Neuron (in vitro differentiated cells): ENCODE results near the gene TMEM131L.
"Not testable (repeated sequence)": the region's sequence is repeated elsewhere in the genome, so short reads cannot be mapped to it uniquely, and the experiment has no call there.

Experiments
- H2AFZ ChIP-seq: one replicate; pipeline ENCODE4 v1.6.1; 2013; ENCODE audit warnings: low read depth, mild to moderate bottlenecking, inconsistent platforms, low read length, moderate library complexity
- H3K27me3 ChIP-seq: one replicate; pipeline ENCODE4 v1.6.1; 2013; ENCODE audit warnings: low read length; ENCODE audit not compliant: insufficient read depth
- H3K36me3 ChIP-seq: one replicate; pipeline ENCODE4 v1.6.1; 2013; ENCODE audit warnings: low read length; ENCODE audit not compliant: insufficient read depth
- H3K4me1 ChIP-seq: one replicate; pipeline ENCODE4 v1.6.1; 2013; ENCODE audit warnings: low read length; ENCODE audit not compliant: insufficient read depth
- H3K4me3 ChIP-seq: 2 replicates; pipeline ENCODE4 v1.5.1; 2013; ENCODE audit warnings: mild to moderate bottlenecking, low read length, moderate library complexity
- H3K9me3 ChIP-seq: one replicate; pipeline ENCODE4 v1.6.1; 2013; ENCODE audit warnings: low read length

Gene TMEM131L

GRCh38 chr4:153453402-153453801 lies 12.8 kb upstream of the TMEM131L start:
- H3K9me3 ChIP-seq: no peaks in the 10 kb centered on the region
- H3K4me3 ChIP-seq: no peak overlapping the region
- no peak overlapping the region for H2AFZ ChIP-seq
- H3K36me3 ChIP-seq: no peaks in the 10 kb centered on the region
- H3K27me3 ChIP-seq: no peaks in the 10 kb centered on the region
- H3K4me1 ChIP-seq: no peaks in the 10 kb centered on the region

- H3K36me3 ChIP-seq: no peaks in the 10 kb centered on the region
- H3K4me3 ChIP-seq: no peak overlapping the region
- no peaks in the 10 kb centered on the region for H3K4me1 ChIP-seq
- H2AFZ ChIP-seq: no peak overlapping the region
- no peaks in the 10 kb centered on the region for H3K27me3 ChIP-seq
- no peaks in the 10 kb centered on the region for H3K9me3 ChIP-seq
Observed at GRCh38 chr4:153458969-153459368, 7.2 kb upstream of the TMEM131L start.

- not testable (repeated sequence) for H3K36me3 ChIP-seq, H3K9me3 ChIP-seq, H2AFZ ChIP-seq, H3K27me3 ChIP-seq, H3K4me3 ChIP-seq, H3K4me1 ChIP-seq
Observed at GRCh38 chr4:153461549-153461948, 4.6 kb upstream of the TMEM131L start.

GRCh38 chr4:153464068-153464467 lies 2.1 kb upstream of the TMEM131L start:
- no peaks in the 10 kb centered on the region for H3K36me3 ChIP-seq
- H3K27me3 ChIP-seq: no peaks in the 10 kb centered on the region
- H3K9me3 ChIP-seq: no peaks in the 10 kb centered on the region
- H3K4me3 ChIP-seq: no peak overlapping the region
- H3K4me1 ChIP-seq: peaks cover 23% of the 10 kb centered on the region
- no peak overlapping the region for H2AFZ ChIP-seq

GRCh38 chr4:153465140-153465539 lies 1.0 kb upstream of the TMEM131L start:
- H3K4me3 ChIP-seq: peak overlapping the region; percentile 63
- H3K27me3 ChIP-seq: no peaks in the 10 kb centered on the region
- no peaks in the 10 kb centered on the region for H3K9me3 ChIP-seq
- peaks cover 2% of the 10 kb centered on the region for H3K36me3 ChIP-seq
- H3K4me1 ChIP-seq: peaks cover 23% of the 10 kb centered on the region
- peak overlapping the region; percentile 83 for H2AFZ ChIP-seq

DNA sequence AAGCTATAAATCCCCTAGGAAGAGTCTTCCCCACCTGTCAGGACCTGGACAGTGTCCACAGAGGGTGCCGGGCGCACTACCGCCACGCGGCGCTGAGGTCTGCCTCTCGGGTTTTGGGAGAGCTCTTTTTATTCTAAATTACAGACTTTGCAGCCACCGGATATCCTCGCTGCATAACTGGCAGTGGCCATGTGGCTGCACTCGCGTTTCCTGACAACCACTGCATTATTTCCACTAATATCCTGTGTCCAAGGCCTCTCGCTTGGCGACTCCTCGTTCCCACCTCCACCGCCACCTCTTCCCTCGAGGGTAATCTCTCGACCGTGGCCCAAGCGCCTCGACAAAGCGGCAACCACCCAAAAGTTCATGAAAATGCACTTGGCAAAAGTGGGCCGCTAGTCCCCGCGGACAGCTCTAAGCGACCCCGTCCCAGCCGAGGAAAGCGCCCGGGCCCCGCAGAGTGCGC lies 512 bp upstream of the TMEM131L start:
- Histone ChIP-seq H2AFZ (peak overlapping the region; percentile 83), H3K4me3 (peak overlapping the region; percentile 63), H3K4me1 (peaks cover 23% of the 10 kb centered on the region), H3K9me3 (peaks cover 2% of the 10 kb centered on the region), H3K27me3 (no peaks in the 10 kb centered on the region), H3K36me3 (peaks cover 6% of the 10 kb centered on the region)

- H3K36me3 ChIP-seq: peaks cover 8% of the 10 kb centered on the region
- H3K27me3 ChIP-seq: no peaks in the 10 kb centered on the region
- peaks cover 23% of the 10 kb centered on the region for H3K4me1 ChIP-seq
- peak overlapping the region; percentile 63 for H3K4me3 ChIP-seq
- peak overlapping the region; percentile 76 for H2AFZ ChIP-seq
- H3K9me3 ChIP-seq: peaks cover 3% of the 10 kb centered on the region
Observed at GRCh38 chr4:153466949-153467896, 1.1 kb downstream of the TMEM131L start.

DNA sequence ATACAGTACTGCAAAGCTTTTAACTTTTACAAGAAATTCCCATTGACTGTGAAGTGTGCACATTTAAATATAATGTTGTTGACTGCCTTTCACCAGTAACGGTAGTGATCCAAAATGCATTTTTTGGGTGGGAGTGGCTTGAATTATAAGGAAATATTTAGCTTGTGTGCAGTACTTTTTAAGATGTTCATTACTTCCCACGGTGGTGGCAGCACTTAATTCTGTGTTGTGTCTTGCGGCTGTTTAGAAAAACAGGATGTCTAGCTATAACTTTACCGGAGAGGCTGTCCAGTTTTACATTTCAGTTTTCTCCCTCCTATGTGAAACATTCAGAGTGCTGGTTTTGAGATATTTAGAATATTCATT lies 1.7 kb downstream of the TMEM131L start:
- H3K9me3 ChIP-seq: peaks cover 3% of the 10 kb centered on the region
- peaks cover 12% of the 10 kb centered on the region for H3K36me3 ChIP-seq
- no peaks in the 10 kb centered on the region for H3K27me3 ChIP-seq
- H2AFZ ChIP-seq: no peak overlapping the region
- H3K4me1 ChIP-seq: peaks cover 23% of the 10 kb centered on the region
- peak overlapping the region; percentile 63 for H3K4me3 ChIP-seq

- Histone ChIP-seq H3K9me3 (peaks cover 3% of the 10 kb centered on the region), H3K4me1 (peaks cover 23% of the 10 kb centered on the region), H3K27me3 (no peaks in the 10 kb centered on the region), H3K4me3 (peak overlapping the region; percentile 14), H2AFZ (no peak overlapping the region), H3K36me3 (peaks cover 12% of the 10 kb centered on the region)
Observed at GRCh38 chr4:153468587-153468986, 2.4 kb downstream of the TMEM131L start.

GRCh38 chr4:153469031-153469430 lies 2.9 kb downstream of the TMEM131L start:
- H2AFZ ChIP-seq: no peak overlapping the region
- no peak overlapping the region for H3K4me3 ChIP-seq
- H3K36me3 ChIP-seq: peaks cover 15% of the 10 kb centered on the region
- H3K4me1 ChIP-seq: peaks cover 23% of the 10 kb centered on the region
- peaks cover 3% of the 10 kb centered on the region for H3K9me3 ChIP-seq
- H3K27me3 ChIP-seq: no peaks in the 10 kb centered on the region

GRCh38 chr4:153471071-153471697 lies 5.0 kb downstream of the TMEM131L start:
- H2AFZ ChIP-seq, H3K4me3 ChIP-seq, H3K9me3 ChIP-seq, H3K27me3 ChIP-seq: not testable (repeated sequence)
- Histone ChIP-seq H3K4me1 (peaks cover 17% of the 10 kb centered on the region), H3K36me3 (peaks cover 33% of the 10 kb centered on the region)

DNA sequence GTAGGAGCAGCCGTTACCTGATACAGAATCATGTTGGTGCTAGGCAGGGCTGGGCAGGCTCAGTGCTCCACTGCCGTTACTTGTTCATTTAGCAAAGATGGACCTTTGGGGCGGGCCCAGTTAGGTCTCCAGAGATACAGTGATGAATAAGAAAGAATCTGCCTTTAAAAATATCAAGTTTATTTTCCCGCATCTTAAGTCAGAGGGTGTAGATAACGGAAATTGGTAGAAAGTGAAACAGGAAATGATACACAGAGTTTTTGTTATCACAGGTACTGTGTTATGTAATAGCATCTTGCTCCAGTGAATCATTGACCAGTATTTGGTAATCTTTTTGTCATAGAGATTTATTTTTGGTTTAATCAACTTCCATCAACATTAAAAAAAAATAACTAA lies 5.5 kb downstream of the TMEM131L start:
- Histone ChIP-seq H3K4me3 (no peak overlapping the region), H2AFZ (no peak overlapping the region), H3K36me3 (peaks cover 33% of the 10 kb centered on the region), H3K27me3 (no peaks in the 10 kb centered on the region), H3K9me3 (peaks cover 3% of the 10 kb centered on the region), H3K4me1 (peaks cover 17% of the 10 kb centered on the region)
